ENCODE results near the gene INPP5A. TPM values are rescaled to one million over a fixed set of nuclear protein-coding genes. Genes with fewer than 3 reads are reported as not detected.

The INPP5A gene
- total and polyA plus RNA-seq, 7 donors: 15.1 to 48.8 (median 40.9) TPM

DNA sequence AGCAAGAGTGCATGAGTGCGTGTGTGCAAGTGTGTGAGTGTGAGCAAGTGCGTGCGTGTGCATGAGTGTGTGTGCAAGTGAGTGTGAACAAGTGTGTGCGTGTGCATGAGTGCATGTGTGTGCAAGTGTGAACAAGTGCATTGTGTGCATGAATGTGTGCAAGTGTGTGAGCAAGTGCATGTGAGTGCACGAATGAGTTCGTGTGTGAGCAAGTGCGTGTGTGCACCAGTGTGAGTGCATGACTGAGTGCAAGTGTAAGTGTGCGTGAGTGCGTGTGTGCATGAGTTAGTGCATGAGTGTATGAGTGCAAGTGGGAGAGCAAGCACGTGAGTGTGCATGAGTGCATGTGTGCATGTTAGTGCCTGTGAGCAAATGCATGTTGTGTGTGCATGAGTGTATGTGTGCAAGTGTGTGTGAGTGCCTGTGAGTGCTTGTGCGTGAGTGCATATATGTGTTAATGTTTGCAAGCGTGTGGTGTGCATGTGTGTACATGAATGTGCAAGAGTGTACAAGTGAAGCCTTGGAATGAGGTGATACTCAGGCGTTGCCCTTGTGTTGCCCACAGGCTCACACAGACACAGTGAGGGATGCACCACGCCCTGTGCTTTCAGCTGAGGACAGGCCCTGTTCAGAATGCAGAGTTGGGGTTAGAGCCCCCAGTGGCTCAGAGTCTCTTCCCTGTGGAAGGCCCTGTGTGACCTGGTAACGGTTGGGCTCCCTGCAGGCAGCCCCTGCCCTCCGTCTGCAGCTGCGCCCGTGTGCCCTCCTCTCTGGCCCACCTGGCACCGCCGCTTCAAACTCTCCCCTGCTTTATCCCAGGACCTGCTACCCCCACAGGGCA lies 151.2 kb downstream of the INPP5A start:
- 96 to 98% (median 97%) methylated on average over 20 of the region's 20 CpGs for WGBS, 3 donors
- Histone ChIP-seq H3K4me1 (no peaks in the 10 kb centered on the region), H3K36me3 (ENCODE audit: insufficient read depth in 1 of 2, low read depth in 1 of 2) (peaks cover 0 to 4% of the 10 kb centered on the region in 2 donors), H3K27me3 (ENCODE audit: insufficient read depth in 3 of 3, low read length in 2 of 3) (no peaks in the 10 kb centered on the region), H3K4me3 (no peak overlapping the region), H3K27ac (no peak overlapping the region), H3K9me3 (no peaks in the 10 kb centered on the region)
- TF ChIP-seq, protein P1, sequence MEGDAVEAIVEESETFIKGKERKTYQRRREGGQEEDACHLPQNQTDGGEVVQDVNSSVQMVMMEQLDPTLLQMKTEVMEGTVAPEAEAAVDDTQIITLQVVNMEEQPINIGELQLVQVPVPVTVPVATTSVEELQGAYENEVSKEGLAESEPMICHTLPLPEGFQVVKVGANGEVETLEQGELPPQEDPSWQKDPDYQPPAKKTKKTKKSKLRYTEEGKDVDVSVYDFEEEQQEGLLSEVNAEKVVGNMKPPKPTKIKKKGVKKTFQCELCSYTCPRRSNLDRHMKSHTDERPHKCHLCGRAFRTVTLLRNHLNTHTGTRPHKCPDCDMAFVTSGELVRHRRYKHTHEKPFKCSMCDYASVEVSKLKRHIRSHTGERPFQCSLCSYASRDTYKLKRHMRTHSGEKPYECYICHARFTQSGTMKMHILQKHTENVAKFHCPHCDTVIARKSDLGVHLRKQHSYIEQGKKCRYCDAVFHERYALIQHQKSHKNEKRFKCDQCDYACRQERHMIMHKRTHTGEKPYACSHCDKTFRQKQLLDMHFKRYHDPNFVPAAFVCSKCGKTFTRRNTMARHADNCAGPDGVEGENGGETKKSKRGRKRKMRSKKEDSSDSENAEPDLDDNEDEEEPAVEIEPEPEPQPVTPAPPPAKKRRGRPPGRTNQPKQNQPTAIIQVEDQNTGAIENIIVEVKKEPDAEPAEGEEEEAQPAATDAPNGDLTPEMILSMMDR (IDR thresholded peaks at IDR 0.05): no peak
- ATAC-seq (no peak), DNase-seq (peak; percentile 1 to 23)
- intact Hi-C loops (cut with DNase I): no loop called here

DNA sequence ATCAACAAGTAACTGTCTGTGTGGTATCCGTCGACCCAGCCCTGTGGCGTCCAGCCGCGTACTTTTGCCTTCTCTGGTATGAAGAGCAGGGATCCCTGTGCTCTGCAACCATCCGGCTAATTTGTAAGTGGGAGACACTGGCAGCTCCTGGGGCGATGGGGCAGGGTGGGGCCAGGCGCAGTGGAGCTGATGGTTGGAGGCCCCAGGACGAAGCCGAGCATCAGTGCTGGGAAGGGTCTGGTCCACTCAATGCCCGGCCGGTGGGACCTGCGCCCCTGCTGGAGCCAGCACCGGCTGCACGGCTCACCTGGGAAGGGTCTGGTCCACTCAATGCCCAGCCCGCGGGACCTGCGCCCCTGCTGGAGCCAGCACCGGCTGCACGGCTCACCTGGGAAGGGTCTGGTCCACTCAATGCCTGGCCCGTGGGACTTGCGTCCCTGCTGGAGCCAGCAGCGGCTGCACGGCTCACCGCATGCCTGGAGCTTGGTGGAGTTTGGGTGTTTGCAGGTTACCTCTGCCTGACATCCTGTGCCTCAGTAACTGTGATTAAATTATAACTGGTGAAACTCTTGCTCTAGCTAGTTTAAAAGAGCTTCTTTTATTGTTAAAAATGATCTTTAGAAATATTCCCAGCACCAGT lies 152.3 kb downstream of the INPP5A start:
- 97 to 98% (median 97%) methylated on average over 21 to 25 of the region's 25 CpGs for WGBS, 3 donors
- DNase-seq (peak; percentile 4 to 19), ATAC-seq (no peak)
- H3K9me3 ChIP-seq: no peaks in the 10 kb centered on the region
- no peaks in the 10 kb centered on the region for H3K4me1 ChIP-seq
- TF ChIP-seq, protein P1 (IDR thresholded peaks at IDR 0.05): no peak
- H3K27me3 ChIP-seq (ENCODE audit: insufficient read depth in 3 of 3, low read length in 2 of 3): no peaks in the 10 kb centered on the region
- intact Hi-C loops (cut with DNase I): no loop called here
- no peak overlapping the region for H3K27ac ChIP-seq
- no peak overlapping the region for H3K4me3 ChIP-seq
- peaks cover 0 to 4% of the 10 kb centered on the region in 2 donors for H3K36me3 ChIP-seq (ENCODE audit: insufficient read depth in 1 of 2, low read depth in 1 of 2)

- H3K27ac ChIP-seq: no peak overlapping the region
- ATAC-seq: no peak
- H3K27me3 ChIP-seq (ENCODE audit: insufficient read depth in 3 of 3, low read length in 2 of 3): no peaks in the 10 kb centered on the region
- H3K36me3 ChIP-seq (ENCODE audit: insufficient read depth in 1 of 2, low read depth in 1 of 2): peaks cover 0 to 4% of the 10 kb centered on the region in 2 donors
- H3K4me1 ChIP-seq: no peaks in the 10 kb centered on the region
- no peak overlapping the region for H3K4me3 ChIP-seq
- H3K9me3 ChIP-seq: no peaks in the 10 kb centered on the region
- TF ChIP-seq, protein P1 (IDR thresholded peaks at IDR 0.05): no peak
- intact Hi-C loops (cut with DNase I): no loop called here
- peak in 1 of 2 donors; percentile 31 for DNase-seq
- 97 to 99% (median 97%) methylated on average over 7 of the region's 7 CpGs for WGBS, 3 donors
Measured at GRCh38 chr10:132690401-132690800, 152.8 kb downstream of the INPP5A start.

- Histone ChIP-seq H3K27ac (no peak overlapping the region), H3K27me3 (ENCODE audit: insufficient read depth in 3 of 3, low read length in 2 of 3) (no peaks in the 10 kb centered on the region), H3K4me1 (no peaks in the 10 kb centered on the region), H3K36me3 (ENCODE audit: insufficient read depth in 1 of 2, low read depth in 1 of 2) (peaks cover 0 to 4% of the 10 kb centered on the region in 2 donors), H3K9me3 (no peaks in the 10 kb centered on the region), H3K4me3 (no peak overlapping the region)
- ATAC-seq: no peak
- WGBS, 3 donors: 96 to 98% (median 98%) methylated on average over 56 of the region's 56 CpGs
- DNase-seq: peak; percentile 5 to 13
- TF ChIP-seq, protein P1 (IDR thresholded peaks at IDR 0.05): no peak
- intact Hi-C loops (cut with DNase I): no loop called here
Measured at GRCh38 chr10:132690821-132691610, 153.4 kb downstream of the INPP5A start.
